ENCODE data around the gene TSC22D3.
"Not testable (repeated sequence)": the region's sequence is repeated elsewhere in the genome, so short reads cannot be mapped to it uniquely, and the experiment has no call there.

TSC22D3 gene

DNA sequence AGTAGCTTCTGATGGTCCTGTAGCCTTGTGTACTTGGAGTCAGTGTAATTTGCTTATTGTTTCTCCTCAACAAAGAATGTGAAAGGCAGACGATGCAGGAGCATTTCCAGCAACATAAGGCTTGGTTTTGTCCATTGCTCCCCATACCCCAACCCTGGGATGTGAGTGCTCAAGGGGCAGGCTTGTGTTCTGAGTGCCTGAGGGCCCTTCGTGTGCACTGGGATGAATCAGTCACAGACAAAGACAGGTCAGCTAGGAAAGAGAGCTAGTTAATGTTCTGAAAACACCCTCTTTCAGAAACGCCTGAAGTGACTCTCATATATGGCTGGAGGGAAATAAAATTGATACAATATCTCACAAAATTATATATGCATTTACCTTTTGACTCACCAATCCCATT lies 88.1 kb downstream of the TSC22D3 start:
- H3K4me3 ChIP-seq (ENCODE audit: low read length): no peak overlapping the region
- TF ChIP-seq, protein P1, sequence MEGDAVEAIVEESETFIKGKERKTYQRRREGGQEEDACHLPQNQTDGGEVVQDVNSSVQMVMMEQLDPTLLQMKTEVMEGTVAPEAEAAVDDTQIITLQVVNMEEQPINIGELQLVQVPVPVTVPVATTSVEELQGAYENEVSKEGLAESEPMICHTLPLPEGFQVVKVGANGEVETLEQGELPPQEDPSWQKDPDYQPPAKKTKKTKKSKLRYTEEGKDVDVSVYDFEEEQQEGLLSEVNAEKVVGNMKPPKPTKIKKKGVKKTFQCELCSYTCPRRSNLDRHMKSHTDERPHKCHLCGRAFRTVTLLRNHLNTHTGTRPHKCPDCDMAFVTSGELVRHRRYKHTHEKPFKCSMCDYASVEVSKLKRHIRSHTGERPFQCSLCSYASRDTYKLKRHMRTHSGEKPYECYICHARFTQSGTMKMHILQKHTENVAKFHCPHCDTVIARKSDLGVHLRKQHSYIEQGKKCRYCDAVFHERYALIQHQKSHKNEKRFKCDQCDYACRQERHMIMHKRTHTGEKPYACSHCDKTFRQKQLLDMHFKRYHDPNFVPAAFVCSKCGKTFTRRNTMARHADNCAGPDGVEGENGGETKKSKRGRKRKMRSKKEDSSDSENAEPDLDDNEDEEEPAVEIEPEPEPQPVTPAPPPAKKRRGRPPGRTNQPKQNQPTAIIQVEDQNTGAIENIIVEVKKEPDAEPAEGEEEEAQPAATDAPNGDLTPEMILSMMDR (conservative IDR thresholded peaks at IDR 0.05; ENCODE audit: low read depth, low read length): no peak
- DNase-seq (ENCODE audit: low read depth): no peak

DNA sequence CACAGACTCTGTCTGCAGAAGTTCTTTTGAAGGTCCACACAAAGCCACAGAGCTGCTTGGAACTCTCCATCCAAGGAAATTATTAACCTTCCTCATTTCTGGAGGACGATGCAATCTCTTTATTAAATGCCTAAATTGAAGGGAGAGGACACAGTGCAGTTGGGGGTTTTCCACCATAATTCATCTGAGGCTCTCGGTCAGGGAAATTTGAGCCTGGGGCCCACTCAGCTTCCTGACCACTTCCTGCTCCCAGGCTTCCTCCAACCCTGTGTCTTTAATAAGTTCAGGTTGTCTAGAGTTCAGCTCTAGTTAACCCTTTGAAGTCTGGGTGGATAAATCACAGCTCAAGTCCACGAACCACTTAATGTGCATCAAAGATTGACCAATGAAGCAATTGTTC lies 88.8 kb downstream of the TSC22D3 start:
- TF ChIP-seq, protein P1 (conservative IDR thresholded peaks at IDR 0.05; ENCODE audit: low read depth, low read length): no peak
- DNase-seq (ENCODE audit: low read depth): no peak
- H3K4me3 ChIP-seq (ENCODE audit: low read length): no peak overlapping the region

DNA sequence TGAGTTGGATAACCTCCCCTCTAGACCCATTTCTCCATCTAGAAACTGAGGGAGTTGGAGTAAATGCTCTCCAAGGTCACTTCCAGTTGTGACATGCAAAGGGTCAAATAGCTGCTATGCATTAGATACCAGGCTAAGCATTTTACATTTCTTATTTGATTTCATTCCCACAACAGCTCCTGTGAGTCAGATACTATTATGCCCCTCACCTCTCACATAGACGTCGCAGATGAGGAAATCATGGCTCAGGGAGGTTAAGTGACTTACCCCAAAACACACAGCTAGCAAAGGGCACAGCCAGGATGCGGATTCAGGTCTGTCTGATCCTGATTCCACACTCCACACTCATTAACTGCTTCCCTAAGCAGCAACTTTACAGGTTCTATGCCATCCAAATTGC lies 89.6 kb downstream of the TSC22D3 start:
- TF ChIP-seq, protein P1 (conservative IDR thresholded peaks at IDR 0.05; ENCODE audit: low read depth, low read length): no peak
- H3K4me3 ChIP-seq (ENCODE audit: low read length): no peak overlapping the region
- DNase-seq (ENCODE audit: low read depth): no peak

DNA sequence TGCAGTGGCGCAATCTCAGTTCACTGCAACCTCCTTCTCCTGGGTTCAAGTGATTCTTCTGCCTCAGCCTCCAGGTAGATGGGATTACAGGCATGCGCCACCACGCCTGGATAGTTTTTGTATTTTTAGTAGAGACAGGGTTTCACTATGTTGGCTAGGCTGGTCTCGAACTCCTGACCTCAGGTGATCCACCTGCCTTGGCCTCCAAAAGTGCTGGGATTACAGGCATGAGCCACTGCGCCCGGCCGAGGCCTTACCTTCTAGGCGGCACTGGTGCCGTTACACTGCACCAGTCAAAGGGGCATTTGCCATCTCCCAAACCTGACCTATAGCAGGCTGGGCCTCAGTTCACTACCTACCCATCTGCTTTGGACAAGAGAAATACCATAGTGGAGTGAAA lies 90.0 kb downstream of the TSC22D3 start:
- H3K4me3 ChIP-seq (ENCODE audit: low read length); DNase-seq (ENCODE audit: low read depth): not testable (repeated sequence)

DNA sequence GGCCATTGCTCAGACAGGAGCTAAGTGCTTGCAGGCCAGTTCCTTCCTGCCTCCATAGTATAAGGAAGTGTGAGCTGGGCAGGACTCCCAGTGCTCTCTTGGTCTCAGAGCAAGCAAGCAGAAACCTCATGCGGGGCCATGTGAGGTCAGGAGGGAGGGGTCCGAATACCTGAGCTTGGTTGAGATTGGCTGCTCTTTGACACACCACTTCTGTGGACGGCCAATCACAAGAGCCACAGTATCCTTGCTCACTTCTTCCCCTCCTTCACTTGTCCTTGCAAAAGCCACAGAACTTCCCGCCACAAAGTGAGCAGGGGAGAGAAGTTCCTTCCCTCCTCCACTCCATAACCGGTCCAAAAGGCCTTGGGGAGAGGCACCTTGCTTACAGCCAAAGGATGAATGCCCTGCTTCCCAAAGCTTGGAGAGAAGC lies 90.6 kb downstream of the TSC22D3 start:
- TF ChIP-seq, protein P1 (conservative IDR thresholded peaks at IDR 0.05; ENCODE audit: low read depth, low read length): no peak
- no peak overlapping the region for H3K4me3 ChIP-seq (ENCODE audit: low read length)
- DNase-seq (ENCODE audit: low read depth): no peak

DNA sequence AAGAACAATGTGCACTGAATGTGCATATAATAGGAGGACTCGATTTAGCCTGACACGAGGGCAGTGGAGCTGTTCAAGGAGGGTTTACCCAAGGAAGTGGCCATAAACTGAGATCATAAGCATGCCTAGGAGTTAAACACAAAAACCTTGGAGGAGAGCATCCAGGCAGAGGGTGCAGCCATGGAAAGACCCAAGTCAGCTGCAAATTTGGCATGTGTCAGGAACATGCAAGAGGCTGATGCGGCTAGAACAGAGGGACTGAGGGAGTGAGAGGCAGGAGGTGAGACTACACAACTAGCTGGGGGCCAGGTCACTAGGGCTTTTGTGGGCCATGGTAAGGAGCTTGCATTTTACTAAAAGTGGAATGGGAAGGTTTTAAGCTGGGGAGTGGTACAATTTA lies 91.7 kb downstream of the TSC22D3 start:
- H3K4me3 ChIP-seq (ENCODE audit: low read length): no peak overlapping the region
- DNase-seq (ENCODE audit: low read depth): no peak
- TF ChIP-seq, protein P1 (conservative IDR thresholded peaks at IDR 0.05; ENCODE audit: low read depth, low read length): no peak

GRCh38 chrX:107683124-107683895 lies 92.3 kb downstream of the TSC22D3 start:
- H3K4me3 ChIP-seq (ENCODE audit: low read length): no peak overlapping the region
- DNase-seq (ENCODE audit: low read depth): no peak
- TF ChIP-seq, protein P1 (conservative IDR thresholded peaks at IDR 0.05; ENCODE audit: low read depth, low read length): no peak

All from retinal pigment epithelial cell (primary cell).